ENCODE measurements around the gene TTLL3.
A peak's percentile ranks its signal among the peaks of the same experiment; 100 is the strongest.
"Not testable (repeated sequence)": the region's sequence is repeated elsewhere in the genome, so short reads cannot be mapped to it uniquely, and the experiment has no call there.

The TTLL3 gene

GRCh38 chr3:9828801-9829755 lies 19.0 kb downstream of the TTLL3 start:
- Mint-ChIP-seq H3K4me3 (no peak overlapping the region), H3K4me1 (ENCODE audit: low read depth) (peaks cover 6% of the 10 kb centered on the region), H3K9me3 (no peaks in the 10 kb centered on the region), H3K27ac (no peak overlapping the region), H3K27me3 (no peaks in the 10 kb centered on the region), H3K36me3 (ENCODE audit: low read depth) (peaks cover 59% of the 10 kb centered on the region)
- no peak for DNase-seq

- no peak for DNase-seq
- Mint-ChIP-seq H3K9me3 (no peaks in the 10 kb centered on the region), H3K36me3 (ENCODE audit: low read depth) (peaks cover 81% of the 10 kb centered on the region), H3K4me3 (no peak overlapping the region), H3K4me1 (ENCODE audit: low read depth) (peaks cover 6% of the 10 kb centered on the region), H3K27ac (peak overlapping the region; percentile 48), H3K27me3 (no peaks in the 10 kb centered on the region)
Measured at GRCh38 chr3:9831253-9831652, 21.2 kb downstream of the TTLL3 start.

GRCh38 chr3:9833078-9833477 lies 23.0 kb downstream of the TTLL3 start:
- H3K27me3 Mint-ChIP-seq = no peaks in the 10 kb centered on the region
- H3K4me3 Mint-ChIP-seq = no peak overlapping the region
- no peak for DNase-seq
- no peak overlapping the region for H3K27ac Mint-ChIP-seq
- H3K36me3 Mint-ChIP-seq (ENCODE audit: low read depth) = peaks cover 82% of the 10 kb centered on the region
- H3K4me1 Mint-ChIP-seq (ENCODE audit: low read depth) = peaks cover 6% of the 10 kb centered on the region
- H3K9me3 Mint-ChIP-seq = no peaks in the 10 kb centered on the region

GRCh38 chr3:9834520-9835380 lies 24.7 kb downstream of the TTLL3 start:
- Mint-ChIP-seq H3K27me3 (no peaks in the 10 kb centered on the region), H3K36me3 (ENCODE audit: low read depth) (peaks cover 85% of the 10 kb centered on the region), H3K4me3 (no peak overlapping the region), H3K27ac (no peak overlapping the region), H3K4me1 (ENCODE audit: low read depth) (peaks cover 6% of the 10 kb centered on the region), H3K9me3 (no peaks in the 10 kb centered on the region)
- DNase-seq = no peak

- Mint-ChIP-seq H3K9me3 (no peaks in the 10 kb centered on the region), H3K4me1 (ENCODE audit: low read depth) (peaks cover 14% of the 10 kb centered on the region), H3K36me3 (ENCODE audit: low read depth) (peaks cover 90% of the 10 kb centered on the region), H3K27ac (peak overlapping the region; percentile 60), H3K4me3 (no peak overlapping the region), H3K27me3 (no peaks in the 10 kb centered on the region)
- no peak for DNase-seq
Measured at GRCh38 chr3:9837701-9838582, 27.9 kb downstream of the TTLL3 start.

GRCh38 chr3:9838856-9839255 lies 28.8 kb downstream of the TTLL3 start:
- Mint-ChIP-seq H3K27ac (no peak overlapping the region), H3K4me3 (no peak overlapping the region), H3K4me1 (ENCODE audit: low read depth) (peaks cover 16% of the 10 kb centered on the region), H3K27me3 (no peaks in the 10 kb centered on the region), H3K9me3 (no peaks in the 10 kb centered on the region), H3K36me3 (ENCODE audit: low read depth) (peaks cover 91% of the 10 kb centered on the region)
- no peak for DNase-seq

GRCh38 chr3:9841015-9841414 lies 31.0 kb downstream of the TTLL3 start:
- Mint-ChIP-seq H3K4me3 (no peak overlapping the region), H3K4me1 (ENCODE audit: low read depth) (peaks cover 30% of the 10 kb centered on the region), H3K27ac (peak overlapping the region; percentile 61), H3K9me3 (no peaks in the 10 kb centered on the region), H3K27me3 (no peaks in the 10 kb centered on the region), H3K36me3 (ENCODE audit: low read depth) (peaks cover 71% of the 10 kb centered on the region)
- DNase-seq = no peak

- Mint-ChIP-seq H3K4me3 (peak within 1 kb of the TSS; percentile 100), H3K36me3 (ENCODE audit: low read depth) (peaks cover 47% of the 10 kb centered on the region)
Measured at GRCh38 chr3:9843715-9844438, 33.8 kb downstream of the TTLL3 start, which contains the start of gene RPUSD3. Gene RPUSD3, minus strand, starts transcription at chr3:9844008. Its CDS starts 18 bp downstream, at chr3:9843990.

GRCh38 chr3:9846231-9846630 lies 36.2 kb downstream of the TTLL3 start:
- no peak for DNase-seq
- H3K36me3 Mint-ChIP-seq (ENCODE audit: low read depth) = peaks cover 23% of the 10 kb centered on the region
- H3K4me3 Mint-ChIP-seq = no peak overlapping the region
- H3K9me3 Mint-ChIP-seq = no peaks in the 10 kb centered on the region
- peak overlapping the region; percentile 29 for H3K27ac Mint-ChIP-seq
- H3K27me3 Mint-ChIP-seq = no peaks in the 10 kb centered on the region
- H3K4me1 Mint-ChIP-seq (ENCODE audit: low read depth) = peaks cover 29% of the 10 kb centered on the region

More at GRCh38 chr3:9843715-9844438, 33.8 kb downstream of the TTLL3 start, which contains the start of gene RPUSD3:
- Mint-ChIP-seq H3K9me3 (no peaks in the 10 kb centered on the region), H3K27me3 (no peaks in the 10 kb centered on the region), H3K27ac (peak within 1 kb of the TSS; percentile 97), H3K4me1 (ENCODE audit: low read depth) (peaks cover 33% of the 10 kb centered on the region)
- peak; percentile 99 for DNase-seq

- peaks cover 15% of the 10 kb centered on the region for H3K36me3 Mint-ChIP-seq (ENCODE audit: low read depth)
- DNase-seq = no peak
- peaks cover 4% of the 10 kb centered on the region for H3K27me3 Mint-ChIP-seq
- no peak overlapping the region for H3K27ac Mint-ChIP-seq
- H3K4me3 Mint-ChIP-seq = no peak overlapping the region
- peaks cover 26% of the 10 kb centered on the region for H3K4me1 Mint-ChIP-seq (ENCODE audit: low read depth)
- no peaks in the 10 kb centered on the region for H3K9me3 Mint-ChIP-seq
Measured at GRCh38 chr3:9846931-9847488, 36.9 kb downstream of the TTLL3 start.

GRCh38 chr3:9847870-9848269 lies 37.8 kb downstream of the TTLL3 start:
- not testable (repeated sequence) for H3K9me3 Mint-ChIP-seq; H3K36me3 Mint-ChIP-seq (ENCODE audit: low read depth); DNase-seq; H3K27ac Mint-ChIP-seq; H3K27me3 Mint-ChIP-seq; H3K4me3 Mint-ChIP-seq
- H3K4me1 Mint-ChIP-seq (ENCODE audit: low read depth) = peaks cover 19% of the 10 kb centered on the region

GRCh38 chr3:9848860-9849259 lies 38.8 kb downstream of the TTLL3 start:
- not testable (repeated sequence) for H3K27me3 Mint-ChIP-seq; DNase-seq; H3K36me3 Mint-ChIP-seq (ENCODE audit: low read depth); H3K27ac Mint-ChIP-seq; H3K4me3 Mint-ChIP-seq; H3K9me3 Mint-ChIP-seq
- H3K4me1 Mint-ChIP-seq (ENCODE audit: low read depth) = peaks cover 21% of the 10 kb centered on the region

- H3K9me3 Mint-ChIP-seq; H3K27ac Mint-ChIP-seq; H3K36me3 Mint-ChIP-seq (ENCODE audit: low read depth); DNase-seq; H3K4me1 Mint-ChIP-seq (ENCODE audit: low read depth); H3K4me3 Mint-ChIP-seq; H3K27me3 Mint-ChIP-seq: not testable (repeated sequence)
Measured at GRCh38 chr3:9851383-9851782, 41.3 kb downstream of the TTLL3 start.
